Endothelial cell of hepatic sinusoid (primary cell): ENCODE measurements around the gene CAND1.

ENCODE experiments used
- in situ Hi-C: cut with HindIII; loops from 2 replicates; pipeline ENCODE4 v1.10.0; 2017; ENCODE audit warnings: low sequenced_read_pairs

CAND1 gene

DNA sequence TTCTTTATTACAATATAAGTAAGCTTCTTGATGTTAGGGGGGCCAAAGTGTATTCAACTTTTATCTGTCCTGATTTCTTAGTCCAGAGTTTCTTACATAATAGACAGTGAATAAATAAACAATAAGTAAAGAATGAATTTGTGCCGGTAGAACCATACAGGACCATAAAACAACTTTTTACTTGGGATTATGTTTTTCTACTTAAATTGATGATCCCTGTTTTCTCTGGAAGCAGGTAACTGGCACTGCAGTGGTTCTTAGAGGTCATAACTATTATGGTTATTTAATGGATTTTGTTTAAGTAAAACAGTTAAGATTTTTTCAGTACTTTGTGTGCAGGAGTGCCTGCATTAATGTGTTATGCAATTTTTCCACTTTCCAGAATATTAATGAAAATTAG is 10.5 kb downstream of the CAND1 start:
- in situ Hi-C loops, result no loop called here

DNA sequence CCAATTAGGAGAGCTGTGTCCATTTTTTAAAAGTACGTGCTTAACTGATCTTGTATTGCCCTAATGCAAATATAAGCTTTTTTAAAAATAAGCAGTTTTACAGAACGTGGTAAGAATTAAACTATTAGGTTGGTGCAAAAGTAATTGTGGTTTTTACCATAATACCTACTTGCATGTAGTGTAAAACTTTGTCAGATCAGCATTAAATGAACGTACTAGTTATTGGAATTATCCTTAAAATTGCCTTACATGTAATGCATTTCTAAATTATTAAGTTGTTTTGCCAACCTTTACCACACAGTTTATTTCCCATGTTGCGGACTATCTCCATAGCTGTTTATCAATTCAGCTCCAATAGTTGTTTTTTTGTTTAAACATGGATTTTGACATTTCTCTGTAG is 10.9 kb downstream of the CAND1 start:
- in situ Hi-C loops, result no loop called here

DNA sequence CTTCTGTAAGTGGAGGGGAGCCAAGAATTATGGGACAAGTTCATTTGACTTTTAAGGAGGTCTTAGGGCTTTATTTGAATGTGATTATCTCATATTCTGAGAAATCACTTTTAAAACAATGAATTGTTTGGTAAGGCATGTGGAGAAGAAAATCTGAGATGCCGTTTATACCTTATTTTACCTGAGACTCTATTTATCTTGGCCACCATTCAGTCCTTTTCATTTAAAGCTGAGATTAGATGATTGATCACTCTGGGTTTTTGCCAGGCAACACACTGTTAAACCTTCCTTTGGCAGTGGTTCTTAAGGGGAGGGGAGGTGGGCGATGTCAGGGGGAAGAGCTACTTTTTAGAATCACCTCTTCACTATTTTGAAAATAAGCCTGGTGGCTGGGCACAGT is 11.4 kb downstream of the CAND1 start:
- in situ Hi-C loops, result no loop called here

DNA sequence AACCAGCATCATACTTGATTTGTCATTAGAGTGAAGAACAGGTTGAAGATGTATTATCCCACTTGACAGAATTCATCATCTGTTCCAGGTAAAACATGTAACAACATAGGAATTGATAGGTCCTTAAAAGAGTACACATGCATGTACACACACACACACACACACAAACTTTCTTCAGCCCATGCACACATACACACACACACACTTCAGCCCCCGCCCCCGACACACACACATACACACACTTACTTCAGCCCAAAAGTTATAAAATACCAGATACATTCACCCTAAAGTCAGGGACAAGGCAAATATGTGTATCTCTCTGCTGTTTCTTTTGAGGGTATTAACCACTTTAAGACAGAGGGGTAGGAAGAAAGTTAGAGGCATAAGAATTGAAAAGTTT is 15.4 kb downstream of the CAND1 start:
- in situ Hi-C loops, result no loop called here

DNA sequence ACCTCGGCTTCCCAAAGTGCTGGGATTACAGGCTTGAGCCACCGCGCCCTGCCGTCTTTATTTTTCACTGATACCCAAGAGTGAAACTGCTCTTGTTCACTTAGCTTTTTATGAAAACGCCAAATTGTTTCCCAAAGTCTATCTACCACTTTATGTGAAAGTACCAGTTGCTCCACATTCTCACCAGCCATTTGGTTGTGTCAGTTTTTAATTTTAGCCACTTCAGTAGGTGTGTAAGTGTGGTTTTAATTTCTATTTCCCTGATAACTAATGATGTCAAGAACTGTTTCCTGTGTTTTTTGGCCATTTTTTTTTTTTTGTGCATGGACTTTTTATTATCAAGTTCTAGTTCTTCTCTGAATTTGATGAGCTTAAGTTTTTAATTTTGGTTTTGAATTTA is 17.1 kb downstream of the CAND1 start:
- in situ Hi-C loops, result no loop called here

DNA sequence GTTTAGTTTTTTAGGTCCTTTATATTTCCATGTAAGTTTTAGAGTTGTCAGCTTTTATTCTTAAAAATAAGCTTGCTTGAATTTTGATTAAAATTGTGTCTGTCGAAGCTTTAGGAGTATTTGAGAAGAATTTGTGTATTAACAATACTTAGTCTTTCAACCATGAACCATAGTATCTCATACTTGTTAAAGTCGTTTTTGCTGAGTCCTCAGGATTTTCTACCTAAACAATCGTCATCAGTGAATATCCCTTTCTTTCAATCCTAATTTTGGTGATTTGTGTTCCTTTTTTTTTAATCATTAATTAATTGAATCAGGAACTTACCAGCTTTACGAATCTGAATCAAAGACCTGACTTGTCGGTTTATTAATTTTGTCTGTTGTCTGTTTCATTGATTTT is 18.2 kb downstream of the CAND1 start:
- in situ Hi-C loops, result no loop called here

DNA sequence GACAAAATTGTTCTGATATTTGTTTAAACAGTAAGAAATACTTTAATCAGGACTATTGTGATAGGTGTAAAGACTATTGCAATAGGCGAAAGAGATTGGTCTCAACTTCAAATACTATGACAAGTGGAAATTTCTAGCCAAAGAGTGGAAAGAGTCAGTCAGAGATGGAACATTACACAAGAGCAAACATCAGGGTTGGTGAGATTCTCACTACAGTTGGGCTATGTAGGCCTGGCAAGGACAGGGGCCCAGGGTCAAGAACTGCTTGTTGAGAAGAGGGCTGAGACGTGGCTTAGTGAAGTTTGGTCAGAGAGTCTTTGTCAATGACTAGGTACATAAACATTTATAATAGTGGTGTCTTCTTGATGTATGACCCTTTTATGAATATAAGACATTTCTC is 19.4 kb downstream of the CAND1 start:
- in situ Hi-C loops, result no loop called here

DNA sequence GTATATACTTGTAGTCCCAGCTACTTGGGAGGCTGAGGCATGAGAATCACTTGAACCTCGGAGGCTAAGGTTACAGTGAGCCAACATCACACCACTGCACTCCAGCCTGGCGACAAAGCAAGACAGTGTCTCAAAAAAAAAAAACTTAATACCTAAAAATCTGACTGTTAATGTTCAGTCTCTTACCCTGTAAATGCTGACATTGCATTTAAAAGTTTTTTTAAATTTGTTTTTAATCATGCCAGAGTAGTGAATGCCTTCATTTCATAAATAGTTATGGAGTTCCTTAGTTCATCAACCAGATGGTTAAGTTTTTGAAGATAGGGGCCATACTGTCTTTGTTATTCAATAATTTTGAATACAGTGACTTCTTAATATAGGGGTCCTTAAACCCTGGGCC is 21.2 kb downstream of the CAND1 start:
- in situ Hi-C loops, result no loop called here

DNA sequence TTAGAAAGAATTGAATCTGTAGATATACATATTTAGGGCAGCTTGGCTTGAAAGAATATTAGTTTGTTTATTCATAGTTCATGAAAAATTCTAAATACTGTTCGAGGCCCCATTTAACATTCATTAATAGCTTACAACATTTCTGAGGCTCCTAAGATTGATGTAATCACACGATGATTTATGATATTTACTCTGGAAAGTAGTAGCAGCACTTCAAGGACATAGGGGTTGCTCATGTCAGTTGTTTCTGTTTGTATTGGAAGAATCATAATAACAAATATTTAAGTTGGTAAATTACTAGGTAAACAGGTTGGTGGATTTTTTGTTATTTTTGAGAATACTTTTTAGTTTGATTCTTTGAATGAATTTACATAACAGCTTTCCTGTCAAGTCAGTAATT is 30.4 kb downstream of the CAND1 start:
- in situ Hi-C loops, result no loop called here

DNA sequence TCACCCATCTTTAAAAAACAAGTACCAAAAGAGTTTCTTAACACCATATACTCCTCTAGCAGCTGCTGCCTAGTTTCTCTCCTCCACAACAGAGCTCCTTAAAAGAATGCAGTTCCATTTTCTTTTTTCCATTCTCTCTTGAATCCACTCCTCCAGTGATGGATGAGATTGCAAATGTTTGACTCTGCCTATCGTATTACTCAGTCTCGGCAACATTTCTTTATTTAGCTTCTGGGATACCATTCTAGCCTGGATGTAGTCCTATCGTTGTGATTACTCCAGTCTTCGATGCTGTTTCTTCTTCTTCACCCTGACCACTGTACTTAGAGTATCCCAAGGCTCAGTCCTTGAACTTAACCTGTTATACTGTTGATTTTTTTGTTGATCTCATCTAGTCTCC is 30.8 kb downstream of the CAND1 start:
- in situ Hi-C loops, result no loop called here

DNA sequence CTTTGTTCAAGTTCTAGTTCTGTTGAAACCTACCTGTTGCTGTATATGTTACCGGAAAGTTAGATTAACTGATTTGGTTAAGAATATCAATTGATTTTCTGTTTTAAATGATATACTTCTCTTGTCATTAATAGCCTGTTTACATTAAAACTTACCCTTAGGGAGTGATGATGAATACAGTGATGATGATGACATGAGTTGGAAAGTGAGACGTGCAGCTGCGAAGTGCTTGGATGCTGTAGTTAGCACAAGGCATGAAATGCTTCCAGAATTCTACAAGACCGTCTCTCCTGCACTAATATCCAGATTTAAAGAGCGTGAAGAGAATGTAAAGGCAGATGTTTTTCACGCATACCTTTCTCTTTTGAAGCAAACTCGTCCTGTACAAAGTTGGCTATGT is 33.0 kb downstream of the CAND1 start:
- in situ Hi-C loops, result no loop called here

DNA sequence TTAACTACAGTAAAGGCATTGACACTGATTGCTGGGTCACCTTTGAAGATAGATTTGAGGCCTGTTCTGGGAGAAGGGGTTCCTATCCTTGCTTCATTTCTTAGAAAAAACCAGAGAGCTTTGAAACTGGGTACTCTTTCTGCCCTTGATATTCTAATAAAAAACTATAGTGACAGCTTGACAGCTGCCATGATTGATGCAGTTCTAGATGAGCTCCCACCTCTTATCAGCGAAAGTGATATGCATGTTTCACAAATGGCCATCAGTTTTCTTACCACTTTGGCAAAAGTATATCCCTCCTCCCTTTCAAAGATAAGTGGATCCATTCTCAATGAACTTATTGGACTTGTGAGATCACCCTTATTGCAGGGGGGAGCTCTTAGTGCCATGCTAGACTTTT is 36.4 kb downstream of the CAND1 start:
- in situ Hi-C loops, result loop anchor here (5.0 kb wide), 1 partner anchor 33 kb away; no protein-coding TSS in a partner anchor

DNA sequence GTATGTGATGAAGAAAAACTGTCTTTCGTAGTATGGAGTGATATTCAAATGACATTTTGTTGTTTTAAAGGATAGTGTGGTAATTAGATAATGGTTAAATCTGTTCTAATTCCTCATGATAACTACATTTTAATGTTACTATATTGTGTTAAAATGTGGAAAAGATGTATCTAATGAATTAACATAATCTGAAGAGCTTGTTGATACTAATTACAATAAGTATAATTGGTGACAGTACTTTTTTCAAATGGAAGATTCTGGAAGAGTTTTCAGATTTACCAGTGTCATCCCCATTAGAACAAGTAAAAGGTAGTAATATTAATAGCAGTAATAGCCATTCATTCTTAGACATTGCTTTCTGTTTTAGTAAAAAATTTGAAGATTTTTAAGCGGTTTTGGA is 37.6 kb downstream of the CAND1 start:
- in situ Hi-C loops, result loop anchor here (5.0 kb wide), 1 partner anchor 34 kb away; no protein-coding TSS in a partner anchor

DNA sequence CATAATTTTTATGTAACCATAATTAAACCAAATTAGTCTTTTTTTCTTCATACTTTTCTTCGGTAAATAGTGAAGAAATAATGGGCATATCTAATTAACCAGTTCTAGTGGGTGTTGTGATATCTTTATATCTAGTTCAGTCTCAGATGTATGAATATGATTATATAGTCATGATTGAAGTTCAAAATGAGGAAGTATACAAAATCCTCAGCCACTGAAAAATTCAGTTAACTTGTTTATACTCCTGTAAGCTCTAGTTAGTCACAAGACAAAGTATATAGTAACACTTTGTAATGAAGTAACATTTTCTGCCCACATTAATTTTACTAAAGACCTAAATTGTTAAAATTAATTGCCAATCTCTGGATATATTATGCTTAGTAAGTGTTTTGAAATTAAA is 46.5 kb downstream of the CAND1 start:
- in situ Hi-C loops, result no loop called here

DNA sequence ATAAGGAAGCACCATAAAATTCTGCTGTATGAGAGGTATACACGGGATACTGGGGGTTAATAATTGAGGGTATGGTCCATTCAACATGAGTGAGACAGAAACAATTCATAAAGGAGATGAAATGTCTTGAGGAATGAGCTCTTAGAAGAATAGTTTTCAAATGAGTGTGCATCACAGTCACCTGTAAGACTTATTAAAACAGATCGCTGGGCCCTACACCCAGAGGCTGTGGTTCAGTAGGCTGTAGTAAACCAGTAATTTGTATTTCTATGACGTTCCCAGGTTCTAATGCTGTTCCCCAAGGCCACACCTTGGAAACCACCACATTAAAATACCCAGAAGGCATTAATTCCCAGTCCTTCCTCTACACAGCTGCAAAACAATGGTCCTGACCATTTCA is 49.6 kb downstream of the CAND1 start:
- in situ Hi-C loops, result no loop called here

DNA sequence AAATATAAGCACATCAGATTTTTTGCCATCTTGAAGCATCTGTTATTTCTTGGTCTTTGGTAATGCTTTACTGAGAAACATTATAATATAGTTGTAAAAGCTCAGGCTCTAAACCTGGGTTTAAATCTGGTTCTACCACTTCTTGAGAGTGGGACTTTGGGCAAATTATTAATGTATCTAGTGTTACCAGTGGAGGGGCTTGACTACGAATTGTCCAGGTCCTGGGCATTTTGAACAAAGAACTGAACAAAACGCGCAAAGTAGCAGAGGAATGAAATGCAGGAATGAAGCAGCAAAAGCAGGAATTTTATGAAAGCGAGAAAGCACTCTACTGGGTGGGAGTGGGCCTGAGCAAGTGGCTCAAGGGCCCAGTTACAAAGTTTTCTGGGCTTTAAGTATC is 50.8 kb downstream of the CAND1 start:
- in situ Hi-C loops, result no loop called here

DNA sequence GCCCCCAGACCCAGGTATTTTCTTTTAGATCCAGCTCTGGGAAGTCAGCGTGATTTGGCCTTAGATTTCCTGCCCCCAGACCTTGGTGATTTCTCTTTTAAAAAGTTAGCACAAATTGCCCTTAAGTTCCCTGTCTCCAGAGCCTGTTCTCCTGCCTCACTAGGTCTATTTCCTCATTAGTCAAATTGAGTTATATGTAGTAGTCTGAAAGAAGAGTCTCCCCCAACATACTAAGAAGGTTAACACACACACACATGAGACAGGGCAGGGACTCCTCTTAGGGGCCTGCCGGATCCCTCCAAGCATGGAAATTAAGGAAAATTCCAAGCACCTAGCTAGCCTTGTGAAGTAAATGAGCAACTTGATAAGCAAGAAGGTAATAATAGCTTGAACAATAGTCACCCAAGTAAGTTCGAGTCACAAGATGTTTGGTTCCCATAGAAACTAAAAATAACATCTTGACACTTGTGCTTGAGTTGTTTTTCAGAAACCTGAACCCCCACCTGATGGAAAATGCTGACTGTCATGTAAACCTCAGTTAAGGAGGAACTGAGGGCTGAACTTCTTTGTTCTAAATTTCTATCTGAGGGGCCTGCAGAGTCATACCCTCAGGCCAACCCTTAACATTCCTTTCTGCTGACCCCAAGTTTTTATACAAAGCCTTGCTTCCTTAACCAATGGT is 51.6 kb downstream of the CAND1 start:
- in situ Hi-C loops, result no loop called here

DNA sequence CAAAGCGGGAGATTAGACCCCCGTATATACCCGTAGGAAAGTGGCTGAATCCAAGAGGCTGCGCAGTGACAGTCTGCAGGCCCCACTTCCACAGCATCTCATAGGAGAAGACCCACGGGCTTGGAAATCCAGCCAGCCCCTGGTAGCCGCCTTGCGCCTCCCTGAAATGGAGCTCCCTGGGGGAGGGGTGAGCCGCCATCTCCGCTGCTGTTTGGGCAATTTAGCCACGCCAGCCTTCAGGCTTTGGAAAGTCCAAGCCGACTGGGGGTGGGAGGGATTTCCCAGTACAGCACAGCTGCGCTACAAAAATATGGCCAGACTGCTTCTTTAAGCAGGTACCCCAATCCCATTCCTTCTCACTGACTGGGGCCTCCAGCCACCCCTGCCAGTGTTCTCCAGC is 53.4 kb downstream of the CAND1 start:
- in situ Hi-C loops, result no loop called here

DNA sequence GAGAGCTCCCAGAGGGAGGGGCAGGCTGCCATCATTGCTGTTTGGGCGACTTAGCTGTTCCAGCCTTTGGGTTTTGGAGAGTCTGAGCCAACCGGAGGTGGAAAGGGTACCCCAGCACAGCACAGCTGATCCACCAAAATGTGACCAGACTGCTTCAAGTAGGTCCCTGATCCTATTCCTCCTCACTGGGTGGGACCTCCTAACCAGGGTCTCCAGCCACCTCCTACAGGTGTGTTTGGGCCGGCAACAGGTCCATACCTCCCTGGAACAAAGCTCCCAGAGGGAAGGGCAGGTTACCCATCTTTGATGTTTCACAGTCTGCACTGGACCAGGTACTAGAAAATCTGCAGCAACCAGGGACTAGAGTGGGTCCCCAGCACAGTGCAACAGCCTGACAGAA is 53.8 kb downstream of the CAND1 start:
- in situ Hi-C loops, result no loop called here

DNA sequence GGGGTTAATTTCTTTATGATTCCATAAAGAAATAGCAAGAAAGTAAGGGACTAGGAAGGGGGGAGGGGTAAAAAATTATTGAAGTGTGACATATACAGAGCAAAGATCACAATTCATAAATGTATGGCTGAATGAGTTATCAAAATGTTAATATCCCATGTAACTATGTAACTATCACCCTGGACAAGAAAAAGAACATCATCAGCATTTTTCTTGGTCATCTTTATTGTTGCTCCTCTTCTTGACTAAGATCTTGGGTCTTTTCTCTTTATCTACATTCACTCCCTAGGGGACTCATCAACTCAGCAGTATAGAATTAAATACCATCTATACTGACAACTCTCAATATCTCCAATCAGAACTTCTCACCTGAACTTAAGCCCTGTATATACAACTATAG is 57.5 kb downstream of the CAND1 start:
- in situ Hi-C loops, result no loop called here

DNA sequence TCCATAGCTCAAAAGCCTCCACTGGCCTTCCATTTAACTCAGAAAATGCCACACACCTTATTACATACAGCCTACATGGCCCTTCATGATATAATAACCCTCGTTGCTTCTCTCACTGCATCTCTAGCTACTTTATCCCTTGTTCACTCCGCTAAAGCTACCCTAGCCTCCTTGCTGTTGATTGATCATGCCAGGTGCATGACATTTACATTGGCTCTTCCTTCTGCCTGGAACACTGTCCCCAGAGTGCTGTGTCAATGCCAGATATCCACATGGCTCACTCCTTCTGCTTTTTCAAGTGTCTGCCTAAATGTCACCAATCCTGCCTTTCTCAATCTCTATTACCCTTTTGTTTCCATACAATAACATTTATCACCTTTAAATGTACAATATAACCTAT is 58.3 kb downstream of the CAND1 start:
- in situ Hi-C loops, result no loop called here

DNA sequence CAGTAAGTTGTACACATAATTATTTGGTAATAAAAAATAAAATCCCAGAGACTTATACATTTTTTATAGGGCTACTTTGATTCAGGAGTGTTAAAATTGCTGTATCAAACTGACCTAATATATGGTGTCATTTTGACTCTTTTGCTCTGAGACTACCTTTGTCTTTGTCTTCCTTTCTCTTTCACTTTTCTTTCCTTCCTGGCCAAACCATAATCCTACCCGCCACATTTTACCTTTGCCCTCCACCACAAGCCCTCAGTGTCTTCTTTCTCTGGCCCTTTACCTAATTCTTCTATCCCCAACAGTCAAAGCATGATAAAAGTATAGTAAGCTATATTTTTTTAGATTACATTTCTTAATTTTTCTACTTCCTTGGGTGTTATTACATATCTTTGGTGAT is 62.0 kb downstream of the CAND1 start:
- in situ Hi-C loops, result no loop called here

DNA sequence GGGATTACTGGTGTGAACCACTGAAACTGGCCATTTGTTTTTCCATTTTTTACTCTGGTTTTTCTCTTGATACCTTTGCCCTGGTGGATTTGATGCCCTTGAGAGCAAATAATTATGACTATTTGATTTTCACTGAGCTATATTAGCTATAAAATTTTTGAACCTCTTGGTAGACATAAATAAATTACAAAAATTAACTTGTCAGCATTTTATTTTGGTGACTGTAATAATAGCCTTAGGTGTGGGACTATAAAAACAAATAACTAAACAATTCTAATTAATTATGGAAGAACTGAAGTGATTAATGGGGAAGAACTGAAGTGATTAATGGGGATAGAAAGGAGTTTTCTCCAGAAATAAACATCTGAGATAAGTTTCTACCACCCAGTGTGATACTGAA is 62.7 kb downstream of the CAND1 start:
- in situ Hi-C loops, result no loop called here
